ENCODE data around the gene DLGAP1.

- TF ChIP-seq ZZZ3 (CRISPR knock-in tag; IDR thresholded peaks at IDR 0.05; ENCODE audit: borderline replicate concordance) (no peak), TGIF2 (CRISPR knock-in tag; IDR thresholded peaks at IDR 0.05) (no peak), HNRNPH1 (optimal IDR thresholded peaks at IDR 0.05; ENCODE audit: low read depth, low read length) (no peak)
Measured at GRCh38 chr18:3791238-3791637, 663.9 kb downstream of the DLGAP1 start.

Measured in HepG2 (cell line).